ENCODE results near the gene CATSPERD. TPM values are rescaled to one million over a fixed set of nuclear protein-coding genes. Genes with fewer than 3 reads are reported as not detected.

The CATSPERD gene
- polyA plus RNA-seq, 10 donors, result not detected

- DNase-seq, result peak; percentile 81 to 95 (median 92)
Observed at GRCh38 chr19:5803752-5804515, 83.5 kb downstream of the CATSPERD start.

GRCh38 chr19:5804516-5805461 is 84.4 kb downstream of the CATSPERD start, which contains the start of gene NRTN:
Gene NRTN (plus strand): TSS chr19:5805067. CDS start chr19:5824166, 19,099 bp downstream.
- no peak for DNase-seq

- DNase-seq, result peak in 2 of 3 donors; percentile 40 to 65
Observed at GRCh38 chr19:5805462-5806132, 85.2 kb downstream of the CATSPERD start.

- no peak for DNase-seq
Observed at GRCh38 chr19:5806133-5806489, 85.7 kb downstream of the CATSPERD start.

- DNase-seq, result no peak
Observed at GRCh38 chr19:5806905-5807304, 86.5 kb downstream of the CATSPERD start.

- no peak for DNase-seq
Observed at GRCh38 chr19:5808120-5808816, 87.8 kb downstream of the CATSPERD start.

- no peak for DNase-seq
Observed at GRCh38 chr19:5809053-5809452, 88.6 kb downstream of the CATSPERD start.

GRCh38 chr19:5809469-5809868 is 89.0 kb downstream of the CATSPERD start:
- DNase-seq, result no peak

- DNase-seq, result no peak
Observed at GRCh38 chr19:5811117-5811516, 90.7 kb downstream of the CATSPERD start.

- no peak for DNase-seq
Observed at GRCh38 chr19:5814123-5814851, 93.8 kb downstream of the CATSPERD start.

- DNase-seq, result no peak
Observed at GRCh38 chr19:5814852-5815246, 94.4 kb downstream of the CATSPERD start.

GRCh38 chr19:5817218-5817617 is 96.8 kb downstream of the CATSPERD start:
- no peak for DNase-seq

- DNase-seq, result no peak
Observed at GRCh38 chr19:5818594-5818993, 98.2 kb downstream of the CATSPERD start.

GRCh38 chr19:5820785-5821184 is 100.3 kb downstream of the CATSPERD start:
- no peak for DNase-seq

- DNase-seq, result no peak
Observed at GRCh38 chr19:5821521-5822180, 101.2 kb downstream of the CATSPERD start.

- no peak for DNase-seq
Observed at GRCh38 chr19:5822181-5822844, 101.9 kb downstream of the CATSPERD start.

- DNase-seq, result no peak
Observed at GRCh38 chr19:5823579-5824281, 103.3 kb downstream of the CATSPERD start.

GRCh38 chr19:5824751-5825150 is 104.3 kb downstream of the CATSPERD start:
- no peak for DNase-seq

GRCh38 chr19:5825178-5825577 is 104.7 kb downstream of the CATSPERD start:
- no peak for DNase-seq
